GM21825 (cell line): ENCODE results near the gene GRIN3B.
"Not testable (repeated sequence)": the region's sequence is repeated elsewhere in the genome, so short reads cannot be mapped to it uniquely, and the experiment has no call there.

Source experiments
- ATAC-seq: cut with Tn5 transposase; IDR thresholded peaks from one replicate; pipeline ENCODE4 v1.9.1; 2021; ENCODE audit warnings: mild to moderate bottlenecking, moderate library complexity; ENCODE audit not compliant: unreplicated experiment

The GRIN3B gene

GRCh38 chr19:1000095-1000494, at the start of gene GRIN3B:
TSS of gene GRIN3B (plus strand) at chr19:1000419. CDS start at chr19:1000438, 19 bp downstream.
- no peak for ATAC-seq

- ATAC-seq, result no peak
Observed at GRCh38 chr19:952049-952679, 48.1 kb upstream of the GRIN3B start.

- ATAC-seq, result no peak
Observed at GRCh38 chr19:952680-953444, 47.4 kb upstream of the GRIN3B start.

- ATAC-seq, result no peak
Observed at GRCh38 chr19:953445-954271, 46.6 kb upstream of the GRIN3B start.

GRCh38 chr19:954272-954671, 45.9 kb upstream of the GRIN3B start:
- no peak for ATAC-seq

GRCh38 chr19:954672-955494, 45.3 kb upstream of the GRIN3B start:
- peak; percentile 37 for ATAC-seq

- no peak for ATAC-seq
Observed at GRCh38 chr19:955803-956765, 44.1 kb upstream of the GRIN3B start.

GRCh38 chr19:956766-957440, 43.3 kb upstream of the GRIN3B start:
- ATAC-seq, result no peak

- ATAC-seq, result not testable (repeated sequence)
Observed at GRCh38 chr19:957578-957977, 42.6 kb upstream of the GRIN3B start.

GRCh38 chr19:958967-959855, 41.0 kb upstream of the GRIN3B start:
- no peak for ATAC-seq

GRCh38 chr19:960020-960419, 40.2 kb upstream of the GRIN3B start:
- ATAC-seq, result no peak

- ATAC-seq, result no peak
Observed at GRCh38 chr19:960601-960938, 39.6 kb upstream of the GRIN3B start.

GRCh38 chr19:961866-962620, 38.2 kb upstream of the GRIN3B start:
- no peak for ATAC-seq

GRCh38 chr19:962683-963400, 37.4 kb upstream of the GRIN3B start:
- no peak for ATAC-seq

- no peak for ATAC-seq
Observed at GRCh38 chr19:963486-963951, 36.7 kb upstream of the GRIN3B start.

- ATAC-seq, result no peak
Observed at GRCh38 chr19:964116-964520, 36.1 kb upstream of the GRIN3B start.
